ENCODE results near the gene CDKN1C.

CDKN1C gene

DNA sequence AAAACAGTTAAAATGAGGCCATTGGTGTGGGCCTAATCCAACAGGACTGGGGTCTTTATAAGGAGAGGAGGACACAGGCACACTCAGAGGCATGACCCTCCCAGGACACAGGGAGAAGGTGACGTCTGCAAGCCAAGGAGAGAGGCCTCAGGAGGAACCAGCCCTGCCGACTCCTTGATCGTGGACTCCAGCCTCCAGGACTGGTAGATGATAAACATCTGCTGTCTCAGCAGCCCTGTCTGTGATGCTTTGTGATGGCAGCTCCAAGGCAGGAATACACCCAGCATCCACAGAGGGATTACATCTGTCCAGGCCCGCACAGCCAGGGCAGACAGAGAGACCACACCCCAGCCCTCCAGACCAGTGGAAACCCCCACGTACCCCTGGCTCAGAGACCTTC, 18.4 kb downstream of the CDKN1C start:
- no peak for DNase-seq

DNA sequence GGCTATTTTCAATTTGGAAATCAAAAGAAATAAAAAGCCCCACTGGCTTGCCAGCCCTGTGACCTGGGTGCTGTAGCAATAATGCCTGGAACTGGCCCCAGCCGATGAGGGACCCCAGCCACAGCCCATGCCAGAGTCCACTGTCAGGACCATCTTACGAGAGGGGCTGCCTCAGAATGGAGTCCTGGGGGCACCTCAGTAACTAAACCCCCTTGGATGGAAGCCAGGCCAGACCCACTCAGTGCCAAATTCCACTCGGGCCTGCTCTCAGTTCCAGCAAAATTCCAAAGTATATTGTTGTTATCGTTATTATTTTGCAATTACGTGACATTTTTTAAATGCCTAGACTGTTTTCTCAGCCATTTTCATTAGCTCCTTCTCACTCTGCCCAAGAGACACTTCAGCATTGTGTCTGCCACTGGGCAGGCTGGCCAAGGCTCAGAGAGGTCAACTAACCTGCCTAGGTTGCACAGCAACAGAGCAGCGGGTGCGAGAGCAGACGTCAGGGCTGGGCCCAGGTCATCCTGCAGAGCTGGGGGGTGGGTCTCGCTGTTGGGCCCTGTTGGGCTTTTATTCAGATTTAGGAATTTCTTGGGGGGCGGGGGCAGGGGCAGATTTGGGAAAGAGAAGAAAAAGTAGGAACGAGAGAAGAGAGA, 19.5 kb downstream of the CDKN1C start:
- no peak for DNase-seq

DNA sequence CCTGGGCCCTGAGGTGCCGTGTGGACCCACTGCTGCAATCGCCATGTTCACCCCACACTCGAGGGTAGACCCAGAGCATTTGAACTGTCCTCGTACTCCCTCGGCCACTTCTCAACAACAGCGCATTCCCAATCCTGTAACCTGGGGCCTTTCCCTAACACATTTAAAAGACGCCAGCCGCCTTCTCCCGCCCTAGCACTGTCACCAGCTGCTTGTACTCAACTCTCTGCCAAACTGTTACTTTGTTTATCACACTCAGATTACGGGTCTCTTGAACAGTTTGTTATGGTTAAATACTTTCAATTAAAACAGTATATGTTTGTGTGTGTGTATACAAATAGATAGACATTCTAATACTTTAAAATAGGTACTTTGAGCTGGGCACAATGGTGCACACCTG, 20.7 kb downstream of the CDKN1C start:
- no peak for DNase-seq

DNA sequence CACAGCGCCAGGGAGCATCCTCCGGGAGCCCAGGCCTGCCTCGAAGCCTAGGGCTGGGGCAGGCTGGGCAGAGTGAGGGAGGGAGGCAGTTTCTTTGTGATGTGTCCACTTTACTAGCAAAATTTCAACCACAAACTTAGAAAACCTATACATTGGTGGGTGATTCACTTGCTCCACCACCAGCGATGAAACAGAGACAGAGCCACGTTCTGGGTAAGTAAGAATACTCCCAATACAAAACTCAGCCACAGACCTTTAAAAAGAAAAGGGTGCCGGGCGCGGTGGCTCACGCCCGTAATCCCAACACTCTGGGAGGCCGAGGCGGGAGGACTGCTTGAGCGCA, 22.3 kb downstream of the CDKN1C start:
- no peak for DNase-seq

DNA sequence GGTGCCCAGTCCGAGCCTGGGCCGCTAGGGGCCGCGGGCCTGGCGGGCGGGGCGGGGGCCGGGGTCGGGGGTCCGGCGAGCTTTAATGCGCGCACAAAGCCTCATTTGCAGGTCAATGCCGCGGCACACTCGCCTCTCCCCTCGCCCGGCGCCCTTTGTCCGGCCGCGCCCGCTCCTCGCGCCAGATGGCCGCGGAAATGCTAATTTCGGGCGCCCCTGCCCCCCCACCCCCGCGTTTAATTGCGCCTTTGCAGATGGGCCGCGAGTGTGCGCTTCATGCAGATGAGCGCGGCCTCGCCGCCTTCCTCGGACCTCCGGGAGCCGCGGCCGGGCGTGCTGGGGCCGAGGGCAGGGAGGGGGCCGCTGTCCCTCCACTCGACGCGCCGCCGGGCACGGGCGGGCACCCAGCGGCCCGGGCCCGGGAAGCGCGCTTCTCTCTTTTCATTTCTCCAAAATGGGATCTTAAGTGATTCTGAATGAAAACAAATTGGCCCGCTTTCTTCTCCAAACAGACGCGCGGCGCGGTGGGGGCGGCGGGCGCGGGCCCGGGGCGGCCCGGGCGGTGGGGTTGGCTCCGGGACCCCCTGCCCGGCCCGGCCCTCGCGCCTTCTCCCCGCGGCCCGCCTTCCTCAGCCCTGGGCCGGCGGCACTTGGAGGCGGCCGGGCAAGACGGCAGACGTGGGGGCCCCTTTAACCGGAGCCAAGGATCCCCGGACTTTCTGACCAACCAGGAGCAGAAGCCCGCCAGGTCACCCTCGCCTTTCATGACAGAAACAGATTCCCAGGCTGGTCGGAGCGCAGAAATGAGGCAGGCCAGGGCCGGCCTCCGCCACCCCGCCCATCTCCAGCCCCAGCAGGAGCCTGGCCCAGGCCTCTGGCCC, 22.9 kb downstream of the CDKN1C start:
- DNase-seq: no peak

DNA sequence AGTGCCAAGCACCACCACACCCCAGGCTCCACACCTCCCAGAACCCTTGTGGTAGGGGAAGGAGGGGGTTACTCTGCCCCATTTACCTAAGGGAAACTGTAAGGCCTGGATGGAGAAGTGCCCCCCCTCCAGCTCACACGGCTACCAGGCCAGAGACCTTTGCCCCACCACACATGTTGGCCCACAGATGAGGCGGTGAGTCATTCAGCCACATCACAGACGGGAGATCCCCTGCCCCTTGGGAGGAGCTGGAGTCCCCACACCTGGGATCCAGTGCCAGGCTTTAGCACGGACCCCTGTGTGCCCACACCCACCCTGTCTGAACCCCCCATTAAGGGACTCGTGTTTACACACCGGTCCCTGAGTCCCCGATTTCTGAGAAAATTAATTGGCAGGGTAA, 24.9 kb downstream of the CDKN1C start:
- DNase-seq: no peak

DNA sequence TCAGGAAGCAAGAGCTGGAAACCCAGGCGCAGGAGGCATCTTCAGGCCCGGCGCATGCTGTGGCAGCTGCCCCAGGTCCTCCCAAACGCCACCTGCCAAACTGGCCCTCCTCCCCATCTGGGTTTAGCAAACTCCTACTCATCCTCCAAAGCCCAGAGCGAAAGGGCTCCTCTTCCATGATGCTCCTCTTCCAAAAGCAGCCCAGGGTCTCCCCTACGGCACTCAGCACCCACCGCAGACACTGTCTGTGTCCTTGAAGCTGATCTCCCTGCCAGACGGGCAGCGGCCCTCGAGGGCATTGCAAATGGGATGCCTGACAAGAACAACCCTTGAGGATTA, 25.9 kb downstream of the CDKN1C start:
- no peak for DNase-seq

DNA sequence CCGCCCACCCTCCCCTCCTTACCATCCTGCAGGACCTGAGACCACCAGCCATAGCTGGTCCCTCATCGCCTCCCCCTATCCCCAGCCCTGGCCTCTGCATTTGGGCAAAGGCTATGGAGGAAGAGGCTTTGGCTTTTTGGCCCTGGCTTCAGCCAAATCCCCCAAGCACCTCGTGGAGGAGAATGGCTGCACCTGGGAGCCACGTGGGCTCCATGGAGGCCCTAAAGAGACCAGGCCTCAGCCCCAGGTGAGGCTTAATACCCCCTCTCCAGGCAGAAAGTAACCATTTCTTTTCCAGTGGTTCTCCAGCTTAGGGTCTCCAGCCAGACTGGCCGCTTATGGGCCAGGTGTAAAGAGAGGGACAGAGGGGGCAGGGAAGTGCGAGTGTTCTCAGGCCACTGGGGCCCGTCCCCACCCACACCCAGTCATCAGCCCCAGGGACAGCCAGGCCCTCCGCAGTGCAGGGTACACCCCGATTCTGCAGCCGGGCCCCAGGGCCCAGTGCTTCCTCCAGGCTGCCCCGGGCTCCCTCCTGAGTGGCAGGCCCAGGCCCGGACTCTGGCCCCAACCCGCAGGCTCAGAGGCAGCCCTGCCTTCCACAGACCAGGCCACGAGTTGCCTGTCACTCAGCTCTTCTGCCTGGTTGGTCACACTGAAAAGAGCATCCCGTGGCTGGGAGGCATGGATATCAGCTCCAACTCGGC, 26.4 kb downstream of the CDKN1C start:
- DNase-seq: no peak

DNA sequence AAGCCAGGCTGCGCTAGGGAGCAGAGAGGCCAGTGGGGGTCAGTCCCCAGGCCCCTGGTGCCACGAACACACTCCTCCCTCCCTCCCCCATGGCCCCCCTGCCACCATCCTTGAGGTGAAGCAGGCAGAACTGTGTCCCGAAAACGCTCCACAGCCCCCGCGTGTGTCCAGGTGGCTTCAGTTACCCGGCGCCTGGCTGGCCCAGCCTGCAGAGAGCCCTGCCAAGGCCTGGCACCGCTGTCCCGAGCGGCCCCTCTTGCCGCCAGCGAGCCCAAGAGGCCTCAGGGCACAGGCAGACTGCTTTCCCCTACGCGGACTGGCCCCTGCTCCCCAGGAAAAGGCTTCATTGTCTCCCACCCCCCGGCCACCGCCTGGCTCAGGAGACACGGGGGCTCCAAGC, 27.7 kb downstream of the CDKN1C start:
- no peak for DNase-seq

DNA sequence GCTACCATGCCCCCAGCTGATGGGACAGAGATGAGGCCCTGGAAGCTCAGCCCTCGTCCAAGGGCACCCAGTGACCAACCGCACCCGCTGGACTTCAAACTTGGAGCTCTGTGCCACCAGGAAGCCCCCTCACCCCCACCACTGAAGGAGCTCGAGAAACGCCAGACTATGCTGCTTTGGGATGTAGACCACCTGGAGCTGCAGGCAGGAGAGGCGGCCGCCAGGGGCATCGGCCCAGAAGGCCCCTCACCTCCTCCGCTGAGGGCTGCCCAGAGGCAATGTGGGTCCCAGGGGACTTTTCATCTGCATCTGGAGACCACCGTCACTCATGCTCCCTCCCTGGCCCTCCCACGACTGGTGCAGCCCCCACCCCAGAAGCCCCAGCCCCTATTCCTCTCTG, 28.3 kb downstream of the CDKN1C start:
- DNase-seq: no peak

DNA sequence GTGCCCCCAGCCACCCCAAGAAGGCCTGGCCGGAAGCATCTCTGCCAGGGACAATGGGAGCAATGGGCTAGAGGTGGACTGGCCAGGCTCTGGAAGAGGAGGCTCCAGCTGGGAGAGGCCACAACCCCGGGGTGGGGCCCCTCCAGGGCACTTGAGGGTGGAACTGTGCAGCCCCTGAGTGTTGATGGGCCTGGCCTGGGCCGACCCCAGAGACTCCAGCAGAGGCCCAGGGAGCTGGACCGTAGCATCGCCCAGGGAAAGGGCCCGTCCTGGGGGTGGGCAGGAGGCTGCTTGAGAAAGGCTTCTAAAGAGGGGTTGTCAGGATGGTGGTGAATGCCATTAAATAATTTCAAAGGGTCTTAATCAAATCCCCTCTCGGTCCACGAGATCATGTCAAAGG, 30.4 kb downstream of the CDKN1C start:
- no peak for DNase-seq

DNA sequence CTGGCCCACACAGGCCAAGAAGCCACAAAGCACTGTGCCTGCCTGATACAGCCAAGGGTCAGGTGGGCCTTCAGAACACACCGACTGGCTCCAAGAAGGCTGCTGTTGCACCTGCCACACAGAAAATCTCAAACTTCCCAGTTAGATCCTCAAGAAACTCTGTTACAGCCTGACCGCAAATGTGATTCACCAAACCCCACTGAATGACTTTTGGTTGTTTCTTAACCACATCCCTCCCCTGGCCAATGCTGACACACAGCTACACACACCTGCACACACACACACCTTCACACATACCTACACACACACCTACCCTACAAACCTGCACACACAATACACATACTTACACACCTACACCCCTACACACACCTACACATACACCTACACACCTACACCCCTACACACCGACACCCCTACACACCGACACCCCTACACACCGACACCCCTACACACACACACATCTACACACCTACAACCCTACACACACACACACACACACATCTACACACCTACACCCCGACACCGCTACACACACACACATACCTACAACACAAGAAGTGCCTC, 31.5 kb downstream of the CDKN1C start:
- DNase-seq: no peak

DNA sequence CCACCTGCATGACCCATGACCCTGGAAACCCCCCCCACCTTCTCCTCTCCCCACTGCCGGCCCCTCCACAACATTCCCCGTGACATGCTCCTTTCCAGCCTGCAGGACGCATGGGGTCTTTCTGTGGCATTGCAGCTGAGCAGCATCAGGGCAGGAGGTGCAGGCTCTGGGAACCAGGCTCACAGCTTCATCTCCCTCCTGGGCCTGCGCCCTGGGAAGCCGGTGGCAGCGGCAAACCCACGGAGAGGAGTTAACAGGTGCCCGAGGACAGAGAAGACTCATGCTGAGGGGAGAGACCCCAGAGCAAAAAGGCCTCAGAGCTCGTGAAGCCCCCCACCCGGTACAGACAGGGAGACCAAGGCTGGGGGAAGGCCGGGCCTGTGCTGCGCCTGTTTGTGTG, 32.2 kb downstream of the CDKN1C start:
- no peak for DNase-seq

DNA sequence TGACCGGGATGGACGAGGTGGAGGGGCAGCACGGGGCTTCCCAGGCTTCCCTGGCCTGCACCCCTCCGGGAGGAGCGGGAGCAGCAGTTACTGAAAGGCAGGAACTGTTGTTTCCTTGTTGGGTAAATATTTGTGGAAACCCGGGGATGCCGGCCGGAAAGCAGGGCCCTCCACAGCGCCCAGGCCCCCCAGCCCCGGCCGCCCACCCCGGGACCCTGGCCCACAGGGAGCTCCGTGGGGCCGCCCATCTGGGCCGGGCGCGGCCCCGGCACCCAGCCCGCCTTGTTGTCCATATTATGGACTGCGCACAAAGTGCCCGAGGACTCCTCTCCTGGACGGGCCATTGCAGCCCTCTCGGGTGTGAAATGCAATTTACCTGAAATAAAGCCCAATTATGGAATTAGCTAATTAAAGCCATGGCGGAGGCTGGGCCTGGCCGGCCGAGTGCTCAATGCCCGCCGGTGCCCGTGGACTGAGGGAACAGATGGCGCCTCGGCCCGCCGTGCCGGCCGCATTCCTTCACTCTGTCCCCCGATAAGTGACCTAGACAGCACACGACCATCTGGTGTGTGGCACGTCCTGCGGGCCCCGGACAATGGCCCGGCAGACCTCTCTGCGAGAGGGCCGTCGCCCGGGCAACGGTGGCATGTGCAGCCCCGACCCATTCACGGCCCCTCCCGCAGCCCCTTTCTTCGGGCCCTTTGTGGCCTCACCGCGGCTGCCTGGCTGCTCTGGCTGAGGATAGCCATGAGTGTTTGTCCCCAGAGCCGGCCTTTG, 35.4 kb downstream of the CDKN1C start:
- no peak for DNase-seq

DNA sequence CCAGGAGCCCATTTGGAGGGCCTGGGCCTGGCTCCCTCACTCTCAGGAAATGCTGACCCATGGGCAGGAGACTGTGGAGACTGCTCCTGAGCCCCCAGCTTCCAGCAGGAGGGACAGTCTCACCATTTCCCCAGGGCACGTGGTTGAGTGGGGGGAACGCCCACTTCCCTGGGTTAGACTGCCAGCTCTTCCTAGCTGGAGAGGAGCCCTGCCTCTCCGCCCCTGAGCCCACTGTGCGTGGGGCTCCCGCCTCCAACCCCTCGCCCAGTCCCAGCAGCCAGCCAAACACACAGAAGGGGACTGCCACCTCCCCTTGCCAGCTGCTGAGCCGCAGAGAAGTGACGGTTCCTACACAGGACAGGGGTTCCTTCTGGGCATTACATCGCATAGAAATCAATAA, 37.1 kb downstream of the CDKN1C start:
- no peak for DNase-seq

DNA sequence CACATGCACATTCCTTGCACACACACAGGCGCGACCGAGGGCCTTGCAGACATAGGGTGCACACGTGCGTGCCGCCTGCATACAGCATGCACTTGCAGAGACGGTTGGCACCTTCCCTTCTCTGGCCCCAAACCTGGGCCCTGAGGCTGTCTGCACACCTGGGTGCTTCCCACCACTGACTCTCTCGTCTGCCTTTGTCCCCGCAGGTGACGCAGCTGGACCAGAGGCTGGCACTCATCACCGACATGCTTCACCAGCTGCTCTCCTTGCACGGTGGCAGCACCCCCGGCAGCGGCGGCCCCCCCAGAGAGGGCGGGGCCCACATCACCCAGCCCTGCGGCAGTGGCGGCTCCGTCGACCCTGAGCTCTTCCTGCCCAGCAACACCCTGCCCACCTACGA, 38.0 kb downstream of the CDKN1C start:
- no peak for DNase-seq

DNA sequence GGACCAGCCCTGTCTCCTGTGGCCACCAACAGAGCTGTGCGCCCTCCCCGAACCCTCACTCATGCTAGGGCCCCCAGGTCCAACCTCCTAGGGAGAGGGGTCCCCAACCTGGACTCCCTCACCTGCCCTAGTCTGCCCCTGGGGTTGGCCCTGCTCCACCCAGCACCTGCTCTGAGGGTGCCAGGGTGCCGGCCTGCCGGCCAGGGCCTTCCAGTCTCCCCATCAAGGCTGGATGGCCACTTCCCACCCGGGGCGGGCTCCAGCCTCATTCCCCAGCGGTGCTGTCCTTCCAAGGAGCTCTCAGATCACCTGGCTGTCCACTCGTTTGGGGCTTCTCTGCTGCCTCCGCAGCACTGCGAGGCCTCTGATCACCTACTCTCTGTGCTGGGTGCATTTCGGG, 39.1 kb downstream of the CDKN1C start:
- DNase-seq: no peak

DNA sequence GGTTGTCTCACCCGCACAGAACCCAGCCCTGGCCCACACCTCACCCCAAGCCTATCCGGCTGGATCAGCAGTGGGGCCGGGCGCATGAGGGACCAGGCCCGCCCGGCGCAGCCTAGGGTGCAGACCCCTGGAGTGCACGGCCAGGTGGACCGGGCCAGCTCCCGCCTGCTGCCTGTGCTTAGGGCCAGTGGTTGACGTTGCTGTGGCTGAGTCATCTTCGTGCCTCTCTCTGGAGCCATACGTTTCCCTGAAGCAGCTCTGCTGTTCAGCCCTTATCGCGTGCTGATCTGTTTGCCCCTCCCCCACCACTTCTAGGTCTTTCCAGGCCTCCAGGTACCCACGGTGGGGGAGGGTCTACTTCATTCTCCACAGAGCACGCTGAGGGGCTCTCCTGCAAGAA, 39.5 kb downstream of the CDKN1C start:
- no peak for DNase-seq

DNA sequence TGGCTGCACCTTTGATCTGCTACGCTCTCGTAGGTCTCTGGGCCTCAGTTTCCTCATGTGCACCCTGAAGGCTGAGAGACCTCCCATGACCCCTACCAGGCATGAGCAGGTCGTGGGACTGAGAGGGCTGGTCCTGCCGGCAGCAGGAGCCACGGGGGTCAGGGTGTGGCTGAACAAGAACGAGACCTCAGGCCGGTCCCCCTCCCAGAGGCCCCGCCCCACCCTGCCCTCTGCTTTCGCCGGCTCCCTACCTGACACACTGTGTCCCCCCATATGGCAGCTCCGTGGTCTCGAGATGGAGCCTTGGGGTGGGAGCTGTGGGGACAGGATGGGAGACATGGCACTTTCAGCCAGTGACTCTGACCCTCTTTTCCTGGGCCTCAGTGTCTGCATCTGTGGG, 40.6 kb downstream of the CDKN1C start:
- no peak for DNase-seq

DNA sequence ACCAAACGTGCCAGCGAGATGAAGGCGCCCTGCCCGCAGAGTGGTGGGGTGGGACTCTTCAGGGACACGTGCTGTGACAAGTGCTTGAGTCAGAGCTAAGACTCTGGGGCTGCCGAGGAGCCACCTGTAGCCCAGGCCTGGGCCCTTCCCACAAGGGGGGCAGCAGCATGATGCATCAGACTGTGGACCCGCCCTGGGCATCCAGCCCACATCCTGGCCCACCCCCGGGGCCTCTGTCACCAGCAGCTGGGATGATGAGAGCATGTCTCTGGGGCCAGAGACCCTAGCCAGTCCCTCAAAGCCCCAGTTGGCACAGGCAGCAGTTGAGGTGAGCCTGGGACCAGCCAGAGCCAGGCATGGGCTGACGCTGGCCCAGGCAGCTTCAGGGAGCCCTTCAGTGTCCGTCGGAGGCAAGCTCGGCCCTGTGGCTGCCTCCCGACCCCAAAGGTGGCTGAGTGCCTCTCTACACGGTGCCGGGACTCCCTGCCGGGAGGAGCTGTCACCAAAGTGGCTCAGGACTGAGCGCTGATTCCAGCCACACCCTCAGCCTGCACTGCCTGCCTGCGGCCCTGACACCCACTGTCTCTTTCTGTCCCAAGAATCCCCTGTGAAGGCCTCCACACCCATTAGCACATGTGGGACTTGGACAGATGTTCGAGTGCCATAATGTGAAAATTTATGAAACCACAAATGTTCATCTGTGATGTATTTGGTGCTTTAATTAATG, 41.3 kb downstream of the CDKN1C start:
- DNase-seq: no peak

DNA sequence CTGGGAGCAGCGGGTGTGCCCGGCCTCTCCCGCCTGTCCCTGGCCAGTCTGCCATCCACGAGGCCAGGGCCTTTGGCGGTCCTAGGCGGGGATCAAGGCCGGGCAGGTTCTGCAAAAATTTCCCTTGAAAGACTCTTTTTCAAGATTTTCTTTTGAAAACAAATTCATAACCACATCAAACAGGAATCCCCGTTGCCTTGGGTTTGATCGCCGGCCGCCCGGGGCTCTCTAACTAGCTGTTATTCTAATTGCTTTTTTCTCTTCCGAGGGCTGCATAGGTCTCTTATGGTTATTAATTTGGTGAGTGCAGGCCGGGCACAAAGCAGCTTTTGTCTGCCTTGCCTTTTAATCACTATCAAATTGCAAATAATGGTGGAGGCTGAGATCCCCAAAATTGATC, 42.0 kb downstream of the CDKN1C start:
- DNase-seq: no peak

DNA sequence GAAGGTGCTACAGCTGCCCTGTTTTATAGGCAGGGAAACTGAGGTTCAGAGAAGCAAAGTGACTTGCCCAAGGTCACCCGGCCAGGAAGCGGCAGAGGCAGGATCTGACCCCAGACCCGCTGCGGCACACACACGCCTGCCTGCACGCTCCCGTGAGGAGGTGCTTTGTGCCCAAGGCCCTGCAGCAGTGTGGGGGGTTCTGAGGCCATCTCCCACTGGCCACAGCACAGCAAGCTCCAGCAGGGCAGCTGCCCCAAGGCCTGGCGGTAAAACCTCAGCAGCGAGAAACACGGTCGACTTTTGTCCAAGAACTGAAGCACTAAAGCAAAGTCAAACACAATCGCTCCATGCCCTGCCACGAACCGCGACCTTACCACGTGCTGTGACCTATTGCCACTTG, 42.7 kb downstream of the CDKN1C start:
- no peak for DNase-seq
